Mammary epithelial cell (primary cell): ENCODE results near the gene PPP1R9A.

Experiments used
- CTCF ChIP-seq, 2 donors: IDR thresholded peaks in 1 of 2; conservative IDR thresholded peaks in 1 of 2; 2 replicates each; pipeline ENCODE4 v1.5.1; 2011 to 2012; ENCODE audit warnings: inconsistent platforms in 2 of 2, low read length in 2 of 2, mild to moderate bottlenecking in 2 of 2, control low read depth in 1 of 2, low read depth in 1 of 2; ENCODE audit not compliant: insufficient read depth in 1 of 2; ENCODE audit errors: extremely low read depth in 1 of 2
- EZH2 ChIP-seq: IDR thresholded peaks from 2 replicates; pipeline ENCODE4 v1.6.1; 2012; ENCODE audit warnings: low read length, inconsistent platforms, borderline replicate concordance

DNA sequence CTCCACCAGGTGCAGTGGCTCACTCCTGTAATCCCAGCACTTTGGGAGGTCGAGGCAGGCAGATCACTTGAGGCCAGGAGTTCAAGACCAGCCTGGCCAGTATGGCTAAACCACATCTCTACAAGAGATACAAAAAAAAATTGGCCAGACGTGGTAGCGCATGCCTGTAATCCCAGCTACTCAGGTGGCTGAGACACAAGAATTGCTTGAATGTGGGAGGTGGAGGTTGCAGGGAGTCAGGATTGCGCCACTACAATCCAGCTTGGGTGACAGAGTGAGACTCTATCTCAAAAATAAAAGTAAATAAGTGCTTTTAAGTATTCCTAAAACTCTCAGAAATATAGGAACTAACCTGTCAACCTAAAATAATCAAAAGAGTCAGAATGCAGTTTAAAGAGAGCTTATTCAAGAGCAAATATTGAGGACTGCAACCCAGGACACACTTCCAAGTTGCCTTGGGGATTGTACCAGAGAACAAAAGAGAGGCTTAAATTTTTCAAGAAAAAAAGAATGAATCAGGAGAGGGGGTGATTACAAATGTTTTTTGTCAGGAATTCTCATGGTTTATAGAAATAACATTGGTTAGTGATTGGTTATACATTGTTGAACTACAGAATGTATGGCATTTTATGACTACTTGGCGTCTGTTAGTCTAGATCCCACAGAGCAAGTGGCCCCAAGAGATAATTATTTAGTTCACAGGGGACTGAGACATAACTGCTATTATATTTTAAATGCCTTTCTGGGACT, 33.2 kb upstream of the PPP1R9A start:
- TF ChIP-seq CTCF (conservative IDR thresholded peaks at IDR 0.05 in 1 of 2, IDR thresholded peaks at IDR 0.05 in 1 of 2; ENCODE audit: extremely low read depth in 1 of 2, insufficient read depth in 1 of 2, low read depth in 1 of 2, low read length in 2 of 2) (no peak), EZH2 (no peak)
